B cell (primary cell): ENCODE measurements around the gene BABAM2. TPM values are rescaled to one million over a fixed set of nuclear protein-coding genes. Genes with fewer than 3 reads are reported as not detected.

Experiments
- ATAC-seq: fragments of 200-7000 bp; cut with Tn5 transposase; one replicate; pipeline ENCODE4 v1.10.0; 2021; ENCODE audit warnings: low read depth, mild to moderate bottlenecking, moderate number of reproducible peaks, moderate library complexity
- CTCF ChIA-PET: fragments of 350-600 bp; sonication (Branson Sonifier 250); formaldehyde crosslinking; loops from one replicate; lab custom pipeline; 2021; ENCODE audit warnings: antibody characterized with exemption, inconsistent platforms; lab: Charles Lee
- POLR2A ChIA-PET: fragments of 350-600 bp; sonication (Branson Sonifier 250); formaldehyde crosslinking; loops from one replicate; lab custom pipeline; 2021; ENCODE audit warnings: antibody characterized with exemption; lab: Charles Lee
- DNase-seq: peaks from one replicate; pipeline ENCODE4 v3.0.0; 2013
- H2AFZ ChIP-seq: 2 replicates; pipeline ENCODE4 v1.6.1; 2012; ENCODE audit warnings: mild to moderate bottlenecking, low read depth, low read length; ENCODE audit not compliant: insufficient read depth, poor library complexity, severe bottlenecking
- H3K27ac ChIP-seq, 2 donors: 1 replicate in 1 of 2; 2 replicates in 1 of 2; pipeline ENCODE4 v1.5.1; 2012 to 2013; ENCODE audit warnings: low read length in 2 of 2, mild to moderate bottlenecking in 2 of 2, moderate library complexity in 1 of 2
- H3K27me3 ChIP-seq, 4 experiments: fragments of 200-600 bp in 1 of 4; sonication (generic) in 1 of 4; replicated peaks in 1 of 4; 1 replicate in 2 of 4; 2 replicates in 2 of 4; pipeline versions ENCODE4 v1.6.1 to v1.7.0; 2013 to 2016; ENCODE audit warnings: low read length in 3 of 4, mild to moderate bottlenecking in 2 of 4, mixed read lengths in 1 of 4, moderate library complexity in 1 of 4; ENCODE audit not compliant: insufficient read depth in 4 of 4, control insufficient read depth in 3 of 4; ENCODE audit errors: control extremely low read depth in 1 of 4
- H3K36me3 ChIP-seq, 2 experiments: replicated peaks in 1 of 2; 1 replicate in 1 of 2; 2 replicates in 1 of 2; pipeline versions ENCODE4 v1.6.1 to v1.7.1; 2013; ENCODE audit warnings: low read length in 1 of 2; ENCODE audit not compliant: insufficient read depth in 2 of 2, control insufficient read depth in 1 of 2; ENCODE audit errors: control extremely low read depth in 1 of 2, extremely low read depth in 1 of 2
- H3K4me1 ChIP-seq, 2 donors: fragments of 200-600 bp in 1 of 2; sonication (generic) in 1 of 2; 1 replicate in 1 of 2; 2 replicates in 1 of 2; pipeline versions ENCODE4 v1.5.1 to v1.6.1; 2013 to 2017; ENCODE audit warnings: low read length in 2 of 2; ENCODE audit not compliant: control insufficient read depth in 2 of 2, insufficient read depth in 2 of 2
- H3K4me2 ChIP-seq: replicated peaks from 2 replicates; pipeline ENCODE3; 2012; ENCODE audit warnings: mild to moderate bottlenecking, low read depth, low read length; ENCODE audit not compliant: poor library complexity, severe bottlenecking
- H3K4me3 ChIP-seq, 5 experiments: fragments of 200-600 bp in 1 of 5; sonication (generic) in 1 of 5; 1 replicate in 3 of 5; 2 replicates in 2 of 5; pipeline versions ENCODE4 v1.5.1 to v1.7.0; 2011 to 2016; ENCODE audit warnings: low read length in 4 of 5, mild to moderate bottlenecking in 4 of 5, low read depth in 2 of 5, control low read depth in 1 of 5, moderate library complexity in 1 of 5; ENCODE audit not compliant: insufficient read depth in 1 of 5; ENCODE audit errors: control extremely low read depth in 1 of 5, extremely low read depth in 1 of 5
- H3K79me2 ChIP-seq: fragments of 200-600 bp; sonication (generic); one replicate; pipeline ENCODE4 v1.6.0; 2016; ENCODE audit warnings: low read length; ENCODE audit not compliant: control insufficient read depth, insufficient read depth
- H3K9ac ChIP-seq: fragments of 200-600 bp; sonication (generic); 2 replicates; pipeline ENCODE4 v1.6.1; 2017; ENCODE audit warnings: mild to moderate bottlenecking, low read length, moderate library complexity
- H3K9me3 ChIP-seq, 3 donors: one replicate each; pipeline versions ENCODE4 v1.6.1 to v1.7.1; 2013; ENCODE audit warnings: low read length in 2 of 3; ENCODE audit not compliant: control insufficient read depth in 2 of 3, insufficient read depth in 1 of 3; ENCODE audit errors: control extremely low read depth in 1 of 3
- H4K20me1 ChIP-seq: 2 replicates; pipeline ENCODE4 v1.6.0; 2012; ENCODE audit warnings: mild to moderate bottlenecking, low read length; ENCODE audit not compliant: insufficient read depth, control insufficient read depth, poor library complexity, severe bottlenecking
- H3K27ac Mint-ChIP-seq: one replicate; pipeline ENCODE4 v1.8.0; 2021; ENCODE audit warnings: mixed read lengths
- H3K27me3 Mint-ChIP-seq: one replicate; pipeline ENCODE4 v1.8.0; 2021; ENCODE audit warnings: mixed read lengths
- H3K4me1 Mint-ChIP-seq: one replicate; pipeline ENCODE4 v1.8.0; 2021; ENCODE audit warnings: mixed read lengths
- H3K4me3 Mint-ChIP-seq: one replicate; pipeline ENCODE4 v1.8.0; 2021; ENCODE audit warnings: mixed read lengths
- H3K9me3 Mint-ChIP-seq: one replicate; pipeline ENCODE4 v1.8.0; 2022; ENCODE audit warnings: mixed read lengths; ENCODE audit not compliant: insufficient read depth
- EZH2 ChIP-seq: IDR thresholded peaks from 2 replicates; pipeline ENCODE4 v1.6.1; 2012; ENCODE audit warnings: borderline replicate concordance, low read depth, mild to moderate bottlenecking, moderate library complexity, low read length; ENCODE audit not compliant: insufficient read depth, poor library complexity, severe bottlenecking
- WGBS: methylation state at CpG from one replicate; pipeline ENCODE4 v1.1.5; 2013; ENCODE audit warnings: missing lambda C conversion rate; ENCODE audit not compliant: insufficient coverage; 5-methylcytosine and 5-hydroxymethylcytosine counted together
- intact Hi-C: fragments of 100-400 bp; cut with micrococcal nuclease; formaldehyde crosslinking; loops from one replicate; pipeline ENCODE4 v1.10.0; 2022
- polyA plus RNA-seq: library from polyadenylated mRNA; depleted of rRNA; stranded (reverse); fragments of >200 nt; gene quantifications from 2 replicates; pipeline ENCODE4 v1.2.3, GENCODE V29; 2012
- total RNA-seq, 2 donors: library from RNA; stranded (reverse); fragments of 120-200 nt in 1 of 2; gene quantifications; 1 replicate in 1 of 2; 2 replicates in 1 of 2; pipeline versions ENCODE4 v1.2.3 to v1.2.4, GENCODE V29; 2013 to 2022
- TF ChIP-seq, protein P1 (sequence below): fragments of 200-600 bp; IDR thresholded peaks from one replicate; pipeline ENCODE4 v1.8.0; 2022; ENCODE audit warnings: antibody characterized with exemption, mild to moderate bottlenecking

Gene BABAM2
- total and polyA plus RNA-seq, 2 donors (not counting 1 experiment from before 2014, with no cell fraction given): 22.3 to 69.6 TPM

DNA sequence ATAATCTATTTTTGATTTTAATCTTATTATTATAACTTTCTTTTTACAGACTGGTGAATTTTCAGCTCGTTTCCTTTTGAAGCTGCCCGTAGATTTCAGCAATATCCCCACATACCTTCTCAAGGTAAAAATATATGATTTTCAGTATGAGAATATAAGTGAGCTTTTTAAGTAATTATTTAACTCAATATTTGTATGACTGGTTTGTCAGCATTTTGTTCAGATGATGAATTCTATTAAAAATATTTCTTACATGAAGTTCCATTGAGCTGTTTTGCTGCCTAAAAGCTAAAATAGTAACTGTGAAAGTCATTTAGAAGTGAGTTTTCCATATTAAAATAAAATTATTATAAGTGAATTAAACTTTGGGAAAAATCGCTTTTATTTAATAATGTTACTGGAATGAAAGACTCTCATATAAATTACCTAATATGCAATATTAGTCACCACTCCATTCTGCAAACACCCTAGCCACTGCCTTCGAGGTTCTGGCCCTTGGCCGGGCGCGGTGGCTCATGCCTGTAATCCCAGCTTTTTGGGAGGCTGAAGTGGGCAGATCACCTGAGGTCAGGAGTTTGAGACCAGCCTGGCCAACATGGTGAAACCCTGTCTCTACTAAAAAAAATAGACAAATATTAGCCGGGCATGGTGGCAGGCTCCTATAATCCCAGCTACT, 155.3 kb downstream of the BABAM2 start:
- Histone ChIP-seq H3K79me2 (no peaks in the 10 kb centered on the region), H3K4me1 (no peaks in the 10 kb centered on the region), H3K9ac (no peak overlapping the region), H3K9me3 (no peaks in the 10 kb centered on the region), H4K20me1 (no peaks in the 10 kb centered on the region), H3K36me3 (peaks cover 2% of the 10 kb centered on the region in 2 experiments), H2AFZ (no peak overlapping the region), H3K27me3 (no peaks in the 10 kb centered on the region), H3K27ac (no peak overlapping the region), H3K4me3 (no peak overlapping the region), H3K4me2 (no peak overlapping the region)
- intact Hi-C loops: no loop called here
- DNase-seq: no peak
- Mint-ChIP-seq H3K27ac (no peak overlapping the region), H3K4me1 (no peaks in the 10 kb centered on the region), H3K27me3 (no peaks in the 10 kb centered on the region), H3K4me3 (no peak overlapping the region), H3K9me3 (no peaks in the 10 kb centered on the region)
- 100% methylated on average over 1 of the region's 8 CpGs for WGBS
- TF ChIP-seq EZH2: no peak
- TF ChIP-seq, protein P1, sequence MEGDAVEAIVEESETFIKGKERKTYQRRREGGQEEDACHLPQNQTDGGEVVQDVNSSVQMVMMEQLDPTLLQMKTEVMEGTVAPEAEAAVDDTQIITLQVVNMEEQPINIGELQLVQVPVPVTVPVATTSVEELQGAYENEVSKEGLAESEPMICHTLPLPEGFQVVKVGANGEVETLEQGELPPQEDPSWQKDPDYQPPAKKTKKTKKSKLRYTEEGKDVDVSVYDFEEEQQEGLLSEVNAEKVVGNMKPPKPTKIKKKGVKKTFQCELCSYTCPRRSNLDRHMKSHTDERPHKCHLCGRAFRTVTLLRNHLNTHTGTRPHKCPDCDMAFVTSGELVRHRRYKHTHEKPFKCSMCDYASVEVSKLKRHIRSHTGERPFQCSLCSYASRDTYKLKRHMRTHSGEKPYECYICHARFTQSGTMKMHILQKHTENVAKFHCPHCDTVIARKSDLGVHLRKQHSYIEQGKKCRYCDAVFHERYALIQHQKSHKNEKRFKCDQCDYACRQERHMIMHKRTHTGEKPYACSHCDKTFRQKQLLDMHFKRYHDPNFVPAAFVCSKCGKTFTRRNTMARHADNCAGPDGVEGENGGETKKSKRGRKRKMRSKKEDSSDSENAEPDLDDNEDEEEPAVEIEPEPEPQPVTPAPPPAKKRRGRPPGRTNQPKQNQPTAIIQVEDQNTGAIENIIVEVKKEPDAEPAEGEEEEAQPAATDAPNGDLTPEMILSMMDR: no peak
- ChIA-PET POLR2A (no interaction called here), CTCF (no interaction called here)
- ATAC-seq: no peak

DNA sequence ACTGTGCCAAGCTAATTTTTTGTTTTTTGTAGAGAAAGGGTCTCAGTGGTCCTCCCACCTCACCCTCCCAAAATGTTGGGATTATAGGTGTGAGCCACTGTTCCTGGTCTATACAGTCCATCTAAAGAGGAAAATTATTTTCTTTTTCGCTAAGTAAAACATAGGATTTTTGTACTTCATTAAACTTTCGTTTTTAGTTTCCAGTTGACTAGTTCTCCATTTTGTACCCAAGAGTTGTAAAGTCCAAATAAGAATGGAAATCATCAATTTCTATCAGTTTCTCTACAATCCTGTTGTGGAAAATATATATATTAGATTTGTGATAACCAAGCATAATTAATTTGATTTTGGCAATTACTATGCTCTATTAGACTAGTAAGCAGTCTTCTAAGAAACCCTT, 156.4 kb downstream of the BABAM2 start:
- CTCF ChIA-PET: no interaction called here
- no CpG with 5 or more reads among the region's 2 CpGs for WGBS
- intact Hi-C loops: no loop called here

More for the DNA sequence above, 156.4 kb downstream of the BABAM2 start:
- H3K79me2 ChIP-seq: no peaks in the 10 kb centered on the region
- H2AFZ ChIP-seq: no peak overlapping the region
- H3K27me3 ChIP-seq: no peaks in the 10 kb centered on the region
- no peaks in the 10 kb centered on the region for H3K9me3 ChIP-seq
- Mint-ChIP-seq H3K4me1 (no peaks in the 10 kb centered on the region), H3K9me3 (no peaks in the 10 kb centered on the region), H3K27ac (no peak overlapping the region), H3K4me3 (no peak overlapping the region), H3K27me3 (no peaks in the 10 kb centered on the region)
- no peak overlapping the region for H3K27ac ChIP-seq
- no peak overlapping the region for H3K4me3 ChIP-seq
- POLR2A ChIA-PET: no interaction called here
- peaks cover 2% of the 10 kb centered on the region in 2 experiments for H3K36me3 ChIP-seq
- DNase-seq: no peak
- ATAC-seq: no peak
- no peak overlapping the region for H3K9ac ChIP-seq
- no peak overlapping the region for H3K4me2 ChIP-seq
- no peaks in the 10 kb centered on the region for H4K20me1 ChIP-seq
- TF ChIP-seq EZH2: no peak
- TF ChIP-seq, protein P1: no peak
- no peaks in the 10 kb centered on the region for H3K4me1 ChIP-seq
